Transverse colon (tissue), 4 donors: ENCODE data around the gene KPNA6.

Source experiments
- CTCF ChIP-seq, 5 experiments: fragments of 200-600 bp in 3 of 5; fragments of 450-650 bp in 2 of 5; sonication (generic) in 3 of 5; IDR thresholded peaks; 1 replicate in 2 of 5; 2 replicates in 3 of 5; pipeline ENCODE4 v1.5.1; 2016 to 2017; ENCODE audit warnings: antibody characterized with exemption in 5 of 5, inconsistent platforms in 3 of 5, mild to moderate bottlenecking in 2 of 5, moderate library complexity in 1 of 5
- POLR2A ChIP-seq: fragments of 450-650 bp; IDR thresholded peaks from one replicate; pipeline ENCODE4 v1.6.1; 2016; ENCODE audit warnings: antibody characterized with exemption, mild to moderate bottlenecking, moderate library complexity
- POLR2AphosphoS5 ChIP-seq, 3 donors: sonication (generic); formaldehyde crosslinking; IDR thresholded peaks; one replicate each; pipeline ENCODE4 v1.6.1; 2016; ENCODE audit warnings: antibody characterized with exemption in 3 of 3

DNA sequence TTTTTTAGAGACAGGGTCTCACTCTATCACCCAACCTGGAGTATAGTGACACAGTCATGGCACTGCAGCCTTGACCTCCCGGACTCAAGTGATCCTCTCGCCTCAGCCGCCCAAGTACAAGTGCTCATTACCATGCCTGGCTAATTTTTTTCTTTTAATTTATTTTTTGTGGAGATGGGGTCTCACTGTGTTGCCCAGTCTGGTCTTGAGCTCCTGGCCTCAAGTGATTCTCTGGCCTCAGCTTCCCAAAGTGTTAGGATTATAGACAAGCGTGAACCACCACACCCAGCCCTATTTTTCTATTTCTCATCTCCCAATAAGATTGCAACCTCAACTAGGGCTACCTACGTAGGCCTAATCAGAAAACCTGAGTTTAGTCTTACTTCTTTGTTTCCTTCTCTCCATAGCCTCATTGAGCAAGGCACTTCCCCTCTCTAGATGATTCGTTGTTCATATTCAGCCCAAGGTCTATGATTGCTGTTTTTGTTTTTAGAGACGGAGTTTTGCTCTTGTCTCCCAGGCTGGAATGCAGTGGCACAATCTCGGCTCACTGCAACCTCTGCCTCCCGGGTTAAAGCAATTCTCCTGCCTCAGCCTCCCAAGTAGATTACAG, 1.1 kb upstream of the KPNA6 start:
- TF ChIP-seq CTCF (IDR thresholded peaks at IDR 0.05): no peak
- TF ChIP-seq POLR2AphosphoS5 (IDR thresholded peaks at IDR 0.05): no peak
- TF ChIP-seq POLR2A: no peak
